ENCODE data around the gene CFAP251. TPM values are rescaled to one million over a fixed set of nuclear protein-coding genes. Genes with fewer than 3 reads are reported as not detected.

CFAP251 gene
- total and polyA plus RNA-seq, 2 experiments from 2014 or later = 3.0 to 3.7 TPM

DNA sequence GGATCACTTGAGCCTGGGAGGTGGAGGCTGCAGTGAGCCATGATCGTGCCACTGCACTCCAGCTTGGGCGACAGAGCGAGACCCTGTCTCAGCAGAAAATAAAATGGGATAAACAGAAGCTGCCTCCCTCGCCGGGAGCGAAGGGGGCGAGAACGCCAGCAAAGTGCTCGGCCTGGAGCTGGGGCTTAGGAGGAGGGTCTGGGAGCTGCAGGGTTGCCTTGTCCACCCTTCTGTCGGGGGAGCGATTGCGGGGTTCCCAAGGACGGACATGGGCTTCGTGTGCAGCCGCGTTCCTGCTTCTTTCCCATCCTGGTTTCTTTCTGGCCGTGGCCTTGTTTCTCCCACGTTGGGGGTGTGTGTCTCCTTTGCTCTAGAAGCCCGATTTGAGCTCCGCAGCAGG is 132.3 kb downstream of the CFAP251 start:
- WGBS (ENCODE audit: low lambda C conversion rate, missing lambda C conversion rate) = 93% methylated on average over 20 of the region's 20 CpGs
- TF ChIP-seq, protein P1, sequence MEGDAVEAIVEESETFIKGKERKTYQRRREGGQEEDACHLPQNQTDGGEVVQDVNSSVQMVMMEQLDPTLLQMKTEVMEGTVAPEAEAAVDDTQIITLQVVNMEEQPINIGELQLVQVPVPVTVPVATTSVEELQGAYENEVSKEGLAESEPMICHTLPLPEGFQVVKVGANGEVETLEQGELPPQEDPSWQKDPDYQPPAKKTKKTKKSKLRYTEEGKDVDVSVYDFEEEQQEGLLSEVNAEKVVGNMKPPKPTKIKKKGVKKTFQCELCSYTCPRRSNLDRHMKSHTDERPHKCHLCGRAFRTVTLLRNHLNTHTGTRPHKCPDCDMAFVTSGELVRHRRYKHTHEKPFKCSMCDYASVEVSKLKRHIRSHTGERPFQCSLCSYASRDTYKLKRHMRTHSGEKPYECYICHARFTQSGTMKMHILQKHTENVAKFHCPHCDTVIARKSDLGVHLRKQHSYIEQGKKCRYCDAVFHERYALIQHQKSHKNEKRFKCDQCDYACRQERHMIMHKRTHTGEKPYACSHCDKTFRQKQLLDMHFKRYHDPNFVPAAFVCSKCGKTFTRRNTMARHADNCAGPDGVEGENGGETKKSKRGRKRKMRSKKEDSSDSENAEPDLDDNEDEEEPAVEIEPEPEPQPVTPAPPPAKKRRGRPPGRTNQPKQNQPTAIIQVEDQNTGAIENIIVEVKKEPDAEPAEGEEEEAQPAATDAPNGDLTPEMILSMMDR (IDR thresholded peaks at IDR 0.05; ENCODE audit: poor library complexity) = no peak
- TF ChIP-seq EZH2phosphoT487 (IDR thresholded peaks at IDR 0.05; ENCODE audit: low read depth, severe bottlenecking, unreplicated experiment) (no peak), EZH2 (IDR thresholded peaks at IDR 0.05; ENCODE audit: borderline replicate concordance) (no peak)

DNA sequence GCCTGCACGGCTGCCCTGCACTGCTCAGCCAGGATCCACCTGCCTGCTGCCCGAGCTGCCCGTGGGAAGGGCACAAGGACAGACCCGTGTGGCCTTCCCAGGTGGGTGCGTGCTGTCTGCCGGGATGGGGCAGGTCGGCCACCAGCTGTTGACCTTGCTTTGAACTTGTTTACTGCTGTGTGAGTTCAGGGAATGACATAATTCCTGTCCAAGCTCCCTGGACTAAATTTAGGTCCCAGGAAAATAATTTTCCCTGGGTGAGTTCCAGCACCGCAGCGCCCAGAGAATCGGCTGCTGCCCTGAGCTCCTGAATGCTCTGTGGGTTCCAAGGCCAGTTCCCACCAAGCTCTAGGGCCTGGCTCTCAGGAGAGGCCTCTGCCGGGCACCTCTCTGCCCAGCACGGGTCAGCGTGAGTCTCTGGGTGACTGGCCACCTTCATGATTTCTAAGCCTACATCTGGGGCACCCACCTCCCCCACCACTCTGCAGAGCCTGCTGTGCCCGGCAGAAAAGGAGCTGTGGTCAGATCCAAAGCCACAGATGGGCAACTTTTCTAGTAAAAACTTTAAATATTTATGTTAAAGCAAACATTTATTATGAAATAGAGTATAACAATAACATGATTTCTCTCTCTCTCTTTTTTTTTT is 133.0 kb downstream of the CFAP251 start:
- peaks cover 11% of the 10 kb centered on the region for H3K4me1 ChIP-seq (ENCODE audit: insufficient read depth)
- H3K4me2 ChIP-seq = no peak overlapping the region
- H3K9me2 ChIP-seq (replicated peaks; ENCODE audit: insufficient read depth) = no peaks in the 10 kb centered on the region
- H3K27ac ChIP-seq = no peak overlapping the region
- H3K4me3 ChIP-seq = no peak overlapping the region
- WGBS (ENCODE audit: low lambda C conversion rate, missing lambda C conversion rate) = 78% methylated on average over 14 of the region's 14 CpGs
- no peak for DNase-seq (ENCODE audit: low spot score)
- no peak overlapping the region for H2AFZ ChIP-seq
- no peaks in the 10 kb centered on the region for H3K79me2 ChIP-seq
- no peaks in the 10 kb centered on the region for H3K36me3 ChIP-seq (replicated peaks; ENCODE audit: insufficient read depth, low read depth)
- no peaks in the 10 kb centered on the region for H3K9me3 ChIP-seq (ENCODE audit: low read depth)
- no peaks in the 10 kb centered on the region for H3K27me3 ChIP-seq
- no peak for TF ChIP-seq EZH2 (IDR thresholded peaks at IDR 0.05; ENCODE audit: borderline replicate concordance)
- TF ChIP-seq, protein P1 (IDR thresholded peaks at IDR 0.05; ENCODE audit: poor library complexity) = no peak
- no peak for TF ChIP-seq EZH2phosphoT487 (IDR thresholded peaks at IDR 0.05; ENCODE audit: low read depth, severe bottlenecking, unreplicated experiment)
- H4K20me1 ChIP-seq (ENCODE audit: insufficient read depth, poor library complexity, severe bottlenecking) = no peaks in the 10 kb centered on the region

More for the DNA sequence above, 132.3 kb downstream of the CFAP251 start:
- Histone ChIP-seq H3K27me3 (no peaks in the 10 kb centered on the region), H3K4me1 (ENCODE audit: insufficient read depth) (peaks cover 11% of the 10 kb centered on the region), H3K79me2 (no peaks in the 10 kb centered on the region), H3K4me3 (no peak overlapping the region), H4K20me1 (ENCODE audit: insufficient read depth, poor library complexity, severe bottlenecking) (no peaks in the 10 kb centered on the region), H2AFZ (no peak overlapping the region), H3K4me2 (no peak overlapping the region), H3K27ac (no peak overlapping the region), H3K36me3 (replicated peaks; ENCODE audit: insufficient read depth, low read depth) (no peaks in the 10 kb centered on the region), H3K9me2 (replicated peaks; ENCODE audit: insufficient read depth) (no peaks in the 10 kb centered on the region), H3K9me3 (ENCODE audit: low read depth) (no peaks in the 10 kb centered on the region)
- no peak for DNase-seq (ENCODE audit: low spot score)

DNA sequence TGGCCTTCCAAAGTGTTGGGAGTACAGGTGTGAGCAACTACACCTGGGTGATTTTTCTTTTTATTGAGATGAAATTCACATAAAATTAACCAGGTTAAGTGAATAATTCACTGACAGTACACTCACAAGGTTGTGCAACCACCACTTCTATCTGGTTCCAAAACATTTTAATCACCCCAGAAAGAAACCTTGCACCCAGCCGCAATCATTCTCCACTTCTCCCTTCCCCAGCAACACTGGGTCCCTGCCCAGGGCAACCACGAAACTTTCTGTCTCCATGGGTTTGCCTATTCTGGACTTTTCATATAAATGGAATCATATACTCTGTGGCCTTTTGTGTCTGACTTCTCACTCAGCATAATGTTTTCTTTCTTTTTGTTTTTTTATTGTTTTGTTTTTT is 133.9 kb downstream of the CFAP251 start:
- Histone ChIP-seq H3K4me1 (ENCODE audit: insufficient read depth) (peaks cover 11% of the 10 kb centered on the region), H3K4me3 (no peak overlapping the region), H3K27ac (no peak overlapping the region), H3K4me2 (no peak overlapping the region), H3K27me3 (no peaks in the 10 kb centered on the region), H4K20me1 (ENCODE audit: insufficient read depth, poor library complexity, severe bottlenecking) (no peaks in the 10 kb centered on the region), H3K36me3 (replicated peaks; ENCODE audit: insufficient read depth, low read depth) (no peaks in the 10 kb centered on the region), H3K9me2 (replicated peaks; ENCODE audit: insufficient read depth) (no peaks in the 10 kb centered on the region), H2AFZ (no peak overlapping the region), H3K79me2 (no peaks in the 10 kb centered on the region), H3K9me3 (ENCODE audit: low read depth) (no peaks in the 10 kb centered on the region)
- no peak for DNase-seq (ENCODE audit: low spot score)
- no peak for TF ChIP-seq EZH2 (IDR thresholded peaks at IDR 0.05; ENCODE audit: borderline replicate concordance)
- TF ChIP-seq, protein P1 (IDR thresholded peaks at IDR 0.05; ENCODE audit: poor library complexity) = no peak
- TF ChIP-seq EZH2phosphoT487 (IDR thresholded peaks at IDR 0.05; ENCODE audit: low read depth, severe bottlenecking, unreplicated experiment) = no peak
- 96% methylated on average over 2 of the region's 2 CpGs for WGBS (ENCODE audit: low lambda C conversion rate, missing lambda C conversion rate)

Small RNA genes within 50 kb of the gene (small RNA-seq; reads per million reads assigned to genes)
- not detected for gene AC069503.3
- gene RF00017 = not detected
- not detected for gene RNU7-170P

Other genes with a start within 250 kb of the CFAP251 start
- 0.27 and 0.68 TPM in 2 replicates for gene MORN3, start 248.9 kb upstream of the CFAP251 start, total RNA-seq
- gene MORN3, start 248.9 kb upstream of the CFAP251 start, polyA plus RNA-seq = 0.10 and 1.3 TPM in 2 replicates
- gene TMEM120B, start 205.8 kb upstream of the CFAP251 start, total RNA-seq = 4.7 and 9.5 TPM in 2 replicates
- 5.5 and 11.5 TPM in 2 replicates for gene TMEM120B, start 205.8 kb upstream of the CFAP251 start, polyA plus RNA-seq
- 38.7 and 45.3 TPM in 2 replicates for gene RHOF, start 124.9 kb upstream of the CFAP251 start, total RNA-seq
- gene RHOF, start 124.9 kb upstream of the CFAP251 start, polyA plus RNA-seq = 40.4 and 43.6 TPM in 2 replicates
- 2.7 and 3.8 TPM in 2 replicates for gene SETD1B, start 114.6 kb upstream of the CFAP251 start, total RNA-seq
- 2.5 and 2.7 TPM in 2 replicates for gene SETD1B, start 114.6 kb upstream of the CFAP251 start, polyA plus RNA-seq
- 35.8 and 39.2 TPM in 2 replicates for gene HPD, start 59.7 kb upstream of the CFAP251 start, total RNA-seq
- gene HPD, start 59.7 kb upstream of the CFAP251 start, polyA plus RNA-seq = 9.2 and 20.9 TPM in 2 replicates
- gene PSMD9, start 29.8 kb upstream of the CFAP251 start, total RNA-seq = 61.4 and 106 TPM in 2 replicates
- gene PSMD9, start 29.8 kb upstream of the CFAP251 start, polyA plus RNA-seq = 105 and 114 TPM in 2 replicates
- 9.6 and 14.2 TPM in 2 replicates for gene BCL7A, start 103.3 kb downstream of the CFAP251 start, total RNA-seq
- gene BCL7A, start 103.3 kb downstream of the CFAP251 start, polyA plus RNA-seq = 11.8 and 14.9 TPM in 2 replicates
- 5.6 and 11.5 TPM in 2 replicates for gene MLXIP, start 160.2 kb downstream of the CFAP251 start, total RNA-seq
- gene MLXIP, start 160.2 kb downstream of the CFAP251 start, polyA plus RNA-seq = 33.1 and 39.4 TPM in 2 replicates